ES-I3 (cell line): ENCODE data around the gene DPY19L1.
"Not testable (repeated sequence)": the region's sequence is repeated elsewhere in the genome, so short reads cannot be mapped to it uniquely, and the experiment has no call there.

Source experiments
- H3K36me3 ChIP-seq: 2 replicates; pipeline ENCODE4 v1.6.1; 2013; ENCODE audit warnings: mild to moderate bottlenecking, low read length, control low read depth, moderate library complexity; ENCODE audit not compliant: insufficient read depth
- H3K4me1 ChIP-seq: 2 replicates; pipeline ENCODE4 v1.6.1; 2013; ENCODE audit warnings: mild to moderate bottlenecking, control low read depth, low read length; ENCODE audit not compliant: insufficient read depth
- H3K9ac ChIP-seq: 2 replicates; pipeline ENCODE4 v1.6.1; 2013; ENCODE audit warnings: low read depth, mild to moderate bottlenecking, low read length, moderate library complexity
- H3K9me3 ChIP-seq: 2 replicates; pipeline ENCODE4 v1.6.1; 2013; ENCODE audit warnings: mild to moderate bottlenecking, low read length, moderate library complexity; ENCODE audit not compliant: control insufficient read depth, insufficient read depth

DPY19L1 gene

GRCh38 chr7:34988442-34989125 lies 48.7 kb downstream of the DPY19L1 start:
- H3K9me3 ChIP-seq, H3K4me1 ChIP-seq, H3K36me3 ChIP-seq, H3K9ac ChIP-seq: not testable (repeated sequence)

- not testable (repeated sequence) for H3K36me3 ChIP-seq, H3K9me3 ChIP-seq, H3K9ac ChIP-seq, H3K4me1 ChIP-seq
Measured at GRCh38 chr7:34985155-34985554, 52.1 kb downstream of the DPY19L1 start.

- H3K36me3 ChIP-seq, H3K9ac ChIP-seq, H3K9me3 ChIP-seq, H3K4me1 ChIP-seq: not testable (repeated sequence)
Measured at GRCh38 chr7:34984140-34984539, 53.1 kb downstream of the DPY19L1 start.

- Histone ChIP-seq H3K9me3 (no peaks in the 10 kb centered on the region), H3K4me1 (no peaks in the 10 kb centered on the region), H3K9ac (no peak overlapping the region), H3K36me3 (no peaks in the 10 kb centered on the region)
Measured at GRCh38 chr7:34982371-34983019, 54.8 kb downstream of the DPY19L1 start.

GRCh38 chr7:34979124-34979523 lies 58.2 kb downstream of the DPY19L1 start:
- H3K4me1 ChIP-seq, H3K9ac ChIP-seq, H3K9me3 ChIP-seq, H3K36me3 ChIP-seq: not testable (repeated sequence)

GRCh38 chr7:34973400-34973760 lies 63.9 kb downstream of the DPY19L1 start:
- no peak overlapping the region for H3K9ac ChIP-seq
- H3K36me3 ChIP-seq, result no peaks in the 10 kb centered on the region
- no peaks in the 10 kb centered on the region for H3K4me1 ChIP-seq
- no peaks in the 10 kb centered on the region for H3K9me3 ChIP-seq

GRCh38 chr7:34972739-34973399 lies 64.4 kb downstream of the DPY19L1 start:
- H3K9ac ChIP-seq, H3K4me1 ChIP-seq, H3K36me3 ChIP-seq, H3K9me3 ChIP-seq: not testable (repeated sequence)

GRCh38 chr7:34967818-34968217 lies 69.5 kb downstream of the DPY19L1 start:
- H3K9me3 ChIP-seq, H3K9ac ChIP-seq, H3K4me1 ChIP-seq, H3K36me3 ChIP-seq: not testable (repeated sequence)

- not testable (repeated sequence) for H3K9ac ChIP-seq, H3K9me3 ChIP-seq, H3K4me1 ChIP-seq, H3K36me3 ChIP-seq
Measured at GRCh38 chr7:34966504-34966903, 70.8 kb downstream of the DPY19L1 start.

GRCh38 chr7:34958021-34958420 lies 79.3 kb downstream of the DPY19L1 start:
- Histone ChIP-seq H3K9me3 (no peaks in the 10 kb centered on the region), H3K36me3 (no peaks in the 10 kb centered on the region), H3K9ac (no peak overlapping the region), H3K4me1 (no peaks in the 10 kb centered on the region)

- no peaks in the 10 kb centered on the region for H3K9me3 ChIP-seq
- no peaks in the 10 kb centered on the region for H3K4me1 ChIP-seq
- H3K36me3 ChIP-seq, result no peaks in the 10 kb centered on the region
- no peak overlapping the region for H3K9ac ChIP-seq
Measured at GRCh38 chr7:34952822-34953221, 84.5 kb downstream of the DPY19L1 start.

- H3K36me3 ChIP-seq, result no peaks in the 10 kb centered on the region
Measured at GRCh38 chr7:34949361-34949760, 87.9 kb downstream of the DPY19L1 start.

GRCh38 chr7:34947427-34947826 lies 89.9 kb downstream of the DPY19L1 start:
- H3K9me3 ChIP-seq, H3K9ac ChIP-seq, H3K36me3 ChIP-seq, H3K4me1 ChIP-seq: not testable (repeated sequence)

More at GRCh38 chr7:34949361-34949760, 87.9 kb downstream of the DPY19L1 start:
- Histone ChIP-seq H3K9ac (no peak overlapping the region), H3K4me1 (no peaks in the 10 kb centered on the region), H3K9me3 (no peaks in the 10 kb centered on the region)

- Histone ChIP-seq H3K9me3 (no peaks in the 10 kb centered on the region), H3K9ac (no peak overlapping the region), H3K36me3 (no peaks in the 10 kb centered on the region), H3K4me1 (no peaks in the 10 kb centered on the region)
Measured at GRCh38 chr7:34946486-34946885, 90.8 kb downstream of the DPY19L1 start.

- not testable (repeated sequence) for H3K36me3 ChIP-seq, H3K9ac ChIP-seq, H3K4me1 ChIP-seq, H3K9me3 ChIP-seq
Measured at GRCh38 chr7:34945894-34946477, 91.3 kb downstream of the DPY19L1 start.
